ENCODE measurements around the gene NPL.
A peak's percentile ranks its signal among the peaks of the same experiment; 100 is the strongest.

Gene NPL

DNA sequence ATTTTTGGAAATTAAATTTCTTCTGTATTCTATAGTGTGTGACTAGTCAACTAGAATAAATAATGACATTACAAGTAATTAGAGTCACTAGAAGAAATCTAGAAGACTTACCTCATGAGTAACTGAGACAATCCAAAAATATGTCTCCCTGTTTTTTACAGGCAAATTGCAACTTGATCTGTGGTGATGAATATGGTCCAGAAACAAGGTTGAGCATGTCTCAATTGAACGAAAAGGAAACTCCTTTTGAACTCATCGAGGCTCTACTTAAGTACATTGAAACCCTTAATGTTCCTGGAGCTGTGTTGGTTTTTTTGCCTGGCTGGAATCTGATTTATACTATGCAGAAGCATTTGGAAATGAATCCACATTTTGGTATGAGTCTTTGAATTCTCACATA, 86.3 kb downstream of the NPL start:
- no peak for ATAC-seq

DNA sequence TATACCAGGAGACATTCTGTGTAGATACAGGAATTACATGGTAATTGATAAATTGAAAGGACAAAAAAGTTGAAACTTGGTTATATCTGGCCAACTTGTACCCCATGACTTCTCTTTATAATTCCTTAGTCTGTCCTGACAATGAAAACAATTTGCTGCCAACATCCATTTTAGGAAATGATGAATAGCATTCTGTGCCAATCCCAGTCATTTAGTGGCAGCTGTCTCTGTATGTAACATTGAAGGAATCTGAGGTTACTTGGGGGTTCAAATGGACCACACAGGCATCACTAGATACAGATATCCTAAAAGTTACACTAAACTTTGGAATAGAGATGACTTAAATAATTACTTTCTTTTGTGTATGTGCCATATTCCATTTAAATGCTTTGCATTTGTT, 87.8 kb downstream of the NPL start:
- ATAC-seq, result no peak

DNA sequence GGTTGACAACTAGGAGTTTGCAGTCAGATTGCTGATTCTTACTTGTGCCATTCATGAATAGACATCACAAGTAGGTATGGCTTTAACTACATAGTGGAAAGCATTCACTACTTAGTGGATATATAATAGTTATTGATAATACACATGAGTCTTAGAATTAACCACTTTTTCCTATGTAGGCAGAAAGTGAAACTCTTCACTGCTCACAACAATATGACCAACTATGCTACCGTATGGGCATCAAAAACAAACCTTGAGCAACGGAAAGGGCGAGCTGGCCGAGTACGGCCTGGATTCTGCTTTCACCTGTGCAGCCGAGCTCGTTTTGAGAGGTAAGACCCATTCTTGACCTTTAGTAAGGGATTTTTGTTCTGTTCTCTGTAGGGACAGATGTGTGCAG, 88.3 kb downstream of the NPL start:
- peak; percentile 51 to 65 for ATAC-seq

All from activated CD4-positive, CD25-positive, alpha-beta regulatory T cell treated with anti-CD3 and anti-CD28 coated beads, Interleukin-2, amount 50 U/mL, for 24 hours (primary cell).